H1 (cell line): ENCODE measurements around the gene HDAC3. TPM values are rescaled to one million over a fixed set of nuclear protein-coding genes. Genes with fewer than 3 reads are reported as not detected.

Experiments used
- CTCF ChIA-PET: fragments of 300-600 bp; sonication (Branson Sonifier 250); formaldehyde crosslinking; loops from one replicate; lab custom pipeline; 2021; ENCODE audit not compliant: partially characterized antibody; lab: Charles Lee
- POLR2A ChIA-PET: fragments of 300-600 bp; sonication (Branson Sonifier 250); formaldehyde crosslinking; loops from one replicate; lab custom pipeline; 2021; ENCODE audit warnings: inconsistent platforms; ENCODE audit not compliant: partially characterized antibody; lab: Charles Lee
- DNase-seq, 2 experiments: peaks; one replicate each; pipeline versions ENCODE4 v3.0.0 to v3.0.0-alpha.2; 2010 to 2022; ENCODE audit warnings: low spot score in 2 of 2, low read depth in 1 of 2, mixed read lengths in 1 of 2
- FAIRE-seq: peaks from 2 replicates; lab custom pipeline; 2011; peaks lifted over from hg19 to GRCh38; lab: Jason Lieb, UNC
- H2AFZ ChIP-seq: 2 replicates; pipeline ENCODE4 v1.8.1; 2012; ENCODE audit warnings: low read length, inconsistent platforms
- H2AK5ac ChIP-seq: 2 replicates; pipeline ENCODE4 v1.6.1; 2013; ENCODE audit warnings: low read depth, low read length
- H2BK120ac ChIP-seq: replicated peaks from 2 replicates; pipeline ENCODE3; 2013; ENCODE audit warnings: low read depth, low read length, inconsistent platforms
- H2BK12ac ChIP-seq: 2 replicates; pipeline ENCODE4 v1.6.1; 2013; ENCODE audit warnings: low read depth, low read length
- H2BK15ac ChIP-seq: 2 replicates; pipeline ENCODE4 v1.6.1; 2013; ENCODE audit warnings: low read length
- H2BK20ac ChIP-seq: 2 replicates; pipeline ENCODE4 v1.6.1; 2013; ENCODE audit warnings: low read length
- H2BK5ac ChIP-seq: 2 replicates; pipeline ENCODE4 v1.6.1; 2013; ENCODE audit warnings: low read depth, low read length
- H3K14ac ChIP-seq: 2 replicates; pipeline ENCODE4 v1.6.1; 2013; ENCODE audit warnings: inconsistent platforms; ENCODE audit not compliant: insufficient read length
- H3K18ac ChIP-seq: 2 replicates; pipeline ENCODE4 v1.6.1; 2013; ENCODE audit warnings: low read length; ENCODE audit errors: extremely low read depth
- H3K23ac ChIP-seq: 2 replicates; pipeline ENCODE4 v1.6.1; 2013; ENCODE audit warnings: inconsistent platforms; ENCODE audit not compliant: insufficient read length
- H3K23me2 ChIP-seq: 2 replicates; pipeline ENCODE4 v1.6.1; 2013; ENCODE audit warnings: low read depth, low read length
- H3K27ac ChIP-seq: 2 replicates; pipeline ENCODE4 v1.6.1; 2011; ENCODE audit warnings: low read depth, low read length, inconsistent platforms
- H3K27me3 ChIP-seq, 4 experiments: replicated peaks in 1 of 4; 1 replicate in 1 of 4; 2 replicates in 3 of 4; pipeline versions ENCODE4 v1.6.1 to v1.8.1; 2011 to 2013; ENCODE audit warnings: low read length in 3 of 4, mild to moderate bottlenecking in 3 of 4, inconsistent platforms in 2 of 4, mixed read lengths in 2 of 4, moderate library complexity in 1 of 4; ENCODE audit not compliant: control insufficient read depth in 3 of 4, insufficient read depth in 3 of 4; ENCODE audit errors: extremely low read depth in 1 of 4
- H3K36me3 ChIP-seq, 4 experiments: 2 replicates each; pipeline versions ENCODE4 v1.6.1 to v1.8.1; 2011 to 2013; ENCODE audit warnings: mild to moderate bottlenecking in 4 of 4, low read length in 3 of 4, moderate library complexity in 2 of 4, control low read depth in 1 of 4, inconsistent platforms in 1 of 4; ENCODE audit not compliant: insufficient read depth in 4 of 4, control insufficient read depth in 2 of 4
- H3K4ac ChIP-seq: replicated peaks from 2 replicates; pipeline ENCODE3; 2013; ENCODE audit warnings: low read length, low read depth, mixed read lengths, inconsistent platforms; ENCODE audit not compliant: insufficient read length
- H3K4me1 ChIP-seq, 4 experiments: replicated peaks in 1 of 4; 1 replicate in 1 of 4; 2 replicates in 3 of 4; pipeline versions ENCODE4 v1.6.1 to v1.8.1; 2011 to 2013; ENCODE audit warnings: low read length in 3 of 4, inconsistent platforms in 2 of 4, mixed read lengths in 1 of 4; ENCODE audit not compliant: insufficient read depth in 4 of 4, control insufficient read depth in 3 of 4
- H3K4me2 ChIP-seq, 2 experiments: 2 replicates each; pipeline versions ENCODE4 v1.6.1 to v1.8.1; 2011 to 2013; ENCODE audit warnings: low read depth in 2 of 2, low read length in 2 of 2, control low read depth in 1 of 2, inconsistent platforms in 1 of 2, mild to moderate bottlenecking in 1 of 2; ENCODE audit not compliant: insufficient read depth in 1 of 2
- H3K4me3 ChIP-seq, 4 experiments: fragments of 200-600, 300-600 bp in 1 of 4; sonication (generic), shearing (Covaris generic), sonication (Bioruptor Twin) in 1 of 4; 2 replicates each; pipeline versions ENCODE4 v1.5.1 to v1.8.1; 2011 to 2016; ENCODE audit warnings: low read length in 4 of 4, low read depth in 3 of 4, control low read depth in 2 of 4, inconsistent platforms in 2 of 4, mild to moderate bottlenecking in 2 of 4, mixed read lengths in 1 of 4, moderate library complexity in 1 of 4; ENCODE audit not compliant: insufficient read depth in 2 of 4; ENCODE audit errors: extremely low read depth in 1 of 4
- H3K56ac ChIP-seq: replicated peaks from 2 replicates; pipeline ENCODE3; 2013; ENCODE audit warnings: low read depth, mild to moderate bottlenecking, mixed read lengths, low read length, inconsistent platforms; ENCODE audit not compliant: insufficient read length
- H3K79me1 ChIP-seq: 2 replicates; pipeline ENCODE4 v1.6.1; 2013; ENCODE audit warnings: low read depth, low read length, control low read depth
- H3K79me2 ChIP-seq, 2 experiments: 2 replicates each; pipeline versions ENCODE4 v1.6.1 to v1.8.1; 2012 to 2013; ENCODE audit warnings: low read length in 2 of 2, mild to moderate bottlenecking in 2 of 2, inconsistent platforms in 1 of 2; ENCODE audit not compliant: insufficient read depth in 2 of 2, control insufficient read depth in 1 of 2
- H3K9ac ChIP-seq, 4 experiments: replicated peaks in 1 of 4; 1 replicate in 1 of 4; 2 replicates in 3 of 4; pipeline versions ENCODE4 v1.6.1 to v1.8.1; 2011 to 2013; ENCODE audit warnings: low read depth in 3 of 4, low read length in 3 of 4, control low read depth in 2 of 4, mild to moderate bottlenecking in 2 of 4, moderate library complexity in 2 of 4, inconsistent platforms in 1 of 4; ENCODE audit errors: extremely low read depth in 1 of 4
- H3K9me3 ChIP-seq, 2 experiments: 2 replicates each; pipeline versions ENCODE4 v1.6.1 to v1.8.1; 2012 to 2013; ENCODE audit warnings: mild to moderate bottlenecking in 2 of 2, moderate library complexity in 2 of 2, control low read depth in 1 of 2, inconsistent platforms in 1 of 2, low read depth in 1 of 2, low read length in 1 of 2, mixed read lengths in 1 of 2; ENCODE audit not compliant: insufficient read depth in 2 of 2
- H4K20me1 ChIP-seq, 2 experiments: replicated peaks in 1 of 2; 2 replicates each; pipeline versions ENCODE3 to v1.8.1; 2011 to 2013; ENCODE audit warnings: inconsistent platforms in 2 of 2, low read length in 2 of 2, mild to moderate bottlenecking in 1 of 2; ENCODE audit not compliant: insufficient read depth in 2 of 2, control insufficient read depth in 1 of 2
- H4K5ac ChIP-seq: 2 replicates; pipeline ENCODE4 v1.6.1; 2013; ENCODE audit warnings: low read length, low read depth, mixed read lengths, inconsistent platforms; ENCODE audit not compliant: insufficient read length
- H4K8ac ChIP-seq: 2 replicates; pipeline ENCODE4 v1.8.0; 2013; ENCODE audit warnings: mild to moderate bottlenecking, moderate library complexity, low read length, inconsistent platforms; ENCODE audit not compliant: insufficient read depth; ENCODE audit errors: extremely low read depth
- H4K91ac ChIP-seq: replicated peaks from 2 replicates; pipeline ENCODE3; 2013; ENCODE audit warnings: low read length, mixed read lengths, inconsistent platforms; ENCODE audit not compliant: insufficient read length
- ASH2L ChIP-seq: fragments of 200-600, 300-600 bp; sonication (generic); IDR thresholded peaks from one replicate; pipeline ENCODE4 v1.7.1; 2017; ENCODE audit warnings: low read length
- BRCA1 ChIP-seq: IDR thresholded peaks from 2 replicates; pipeline ENCODE4 v1.6.1; 2012; ENCODE audit warnings: low read depth, low read length, improper control_type of control experiment
- CHD1 ChIP-seq: IDR thresholded peaks from 2 replicates; pipeline ENCODE4 v1.6.1; 2012; ENCODE audit warnings: low read depth, low read length, improper control_type of control experiment
- FOSL1 ChIP-seq: IDR thresholded peaks from 2 replicates; pipeline ENCODE4 v1.6.1; 2011; ENCODE audit warnings: mild to moderate bottlenecking, low read depth, low read length, moderate library complexity; ENCODE audit not compliant: insufficient read depth
- GABPA ChIP-seq: IDR thresholded peaks from 2 replicates; pipeline ENCODE4 v1.6.1; 2011; ENCODE audit warnings: mild to moderate bottlenecking, low read length, moderate library complexity, borderline replicate concordance; ENCODE audit not compliant: insufficient read depth
- HDAC2 ChIP-seq, 2 experiments: fragments of 300-600 bp in 1 of 2; sonication (generic) in 1 of 2; IDR thresholded peaks; 2 replicates each; pipeline ENCODE4 v1.6.1; 2011 to 2012; ENCODE audit warnings: low read depth in 2 of 2, low read length in 2 of 2, mild to moderate bottlenecking in 2 of 2, moderate library complexity in 2 of 2, borderline replicate concordance in 1 of 2, inconsistent platforms in 1 of 2
- NRF1 ChIP-seq: IDR thresholded peaks from 2 replicates; pipeline ENCODE4 v1.6.1; 2011; ENCODE audit warnings: mild to moderate bottlenecking, low read depth, low read length, improper control_type of control experiment
- RBBP5 ChIP-seq: IDR thresholded peaks from 2 replicates; pipeline ENCODE4 v1.7.1; 2012; ENCODE audit warnings: low read depth, mild to moderate bottlenecking, inconsistent platforms, low read length, moderate library complexity, borderline replicate concordance
- SIN3A ChIP-seq, 2 experiments: IDR thresholded peaks in 1 of 2; conservative IDR thresholded peaks in 1 of 2; 2 replicates each; pipeline ENCODE4 v1.6.1; 2011 to 2012; ENCODE audit warnings: low read length in 2 of 2, improper control_type of control experiment in 1 of 2, low read depth in 1 of 2, mild to moderate bottlenecking in 1 of 2
- TAF1 ChIP-seq: IDR thresholded peaks from 2 replicates; pipeline ENCODE4 v1.6.1; 2011; ENCODE audit warnings: mild to moderate bottlenecking, low read depth, low read length
- WGBS, 2 experiments: shearing (Covaris generic) in 1 of 2; methylation state at CpG; one replicate each; pipeline versions ENCODE4 v1.1.6 to v1.1.7; 2013 to 2015; ENCODE audit warnings: low lambda C conversion rate in 2 of 2, mixed read lengths in 2 of 2, inconsistent platforms in 1 of 2, low coverage in 1 of 2, missing lambda C conversion rate in 1 of 2; ENCODE audit not compliant: insufficient replicate concordance in 2 of 2, insufficient coverage in 1 of 2, insufficient read length in 1 of 2; ENCODE audit errors: extremely low coverage in 1 of 2, missing lambda C conversion rate in 1 of 2; 5-methylcytosine and 5-hydroxymethylcytosine counted together
- polyA plus RNA-seq, 7 experiments: library from polyadenylated mRNA; depleted of rRNA in 3 of 7; stranded (reverse) in 5 of 7; unstranded in 2 of 7; fragments of >200 nt in 5 of 7; fragments of 200-250 nt in 2 of 7; gene quantifications; 1 replicate in 5 of 7; 2 replicates in 1 of 7; 4 replicates in 1 of 7; pipeline versions ENCODE4 v1.2.1 to v1.2.3, GENCODE V29; 2011 to 2013; ENCODE audit warnings: missing spikeins in 2 of 7, mixed read lengths in 2 of 7
- total RNA-seq: library from RNA; stranded (reverse); fragmentation: NEBNext Ultra II Directional; extraction: Animal tissue kit (Norgen Biotek cat#: 25700); gene quantifications from 2 replicates; pipeline ENCODE4 v1.2.1, GENCODE V29; 2021

Gene HDAC3
- total and polyA plus RNA-seq, 2 of the 8 experiments (the other 6 are each of a cell fraction or from before 2014, with no cell fraction given) = 99.0 to 120 TPM

DNA sequence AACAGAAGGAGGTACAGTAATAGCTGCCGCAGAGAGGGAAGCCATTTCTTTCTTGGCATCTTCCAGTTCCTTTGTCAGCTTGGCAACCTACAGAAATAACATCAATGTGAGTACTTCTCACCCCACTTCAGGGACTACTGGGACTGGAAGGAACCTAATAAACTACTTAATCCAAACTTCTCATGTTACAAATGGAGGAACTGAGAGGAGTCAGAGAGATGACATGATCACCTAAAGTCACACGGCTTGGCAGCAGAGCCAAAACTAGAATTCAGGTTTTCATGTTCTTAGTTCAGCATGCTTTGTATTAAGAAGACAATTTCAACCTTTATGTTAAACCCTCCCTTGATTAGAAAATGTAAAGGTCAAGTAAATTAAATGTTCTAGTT is 62.5 kb downstream of the HDAC3 start:
- Histone ChIP-seq H4K20me1 (no peaks in the 10 kb centered on the region), H3K4me2 (no peak overlapping the region), H3K36me3 (peaks cover 17 to 69% (median 60%) of the 10 kb centered on the region in 4 experiments), H4K8ac (no peak overlapping the region), H3K79me1 (no peaks in the 10 kb centered on the region), H3K23me2 (no peaks in the 10 kb centered on the region), H3K9me3 (no peaks in the 10 kb centered on the region), H3K27ac (no peak overlapping the region), H3K56ac (no peak overlapping the region), H3K14ac (no peak overlapping the region), H2BK20ac (no peak overlapping the region), H3K27me3 (no peaks in the 10 kb centered on the region), H4K5ac (no peak overlapping the region), H2BK5ac (no peak overlapping the region), H3K23ac (no peak overlapping the region), H2AFZ (no peak overlapping the region), H3K4me1 (no peaks in the 10 kb centered on the region), H2BK120ac (no peak overlapping the region), H3K4ac (no peak overlapping the region), H4K91ac (no peak overlapping the region), H2AK5ac (no peak overlapping the region), H3K79me2 (no peaks in the 10 kb centered on the region), H3K18ac (no peak overlapping the region), H3K9ac (no peak overlapping the region), H2BK12ac (no peak overlapping the region), H2BK15ac (no peak overlapping the region), H3K4me3 (no peak overlapping the region)
- POLR2A ChIA-PET = no interaction called here
- no peak for TF ChIP-seq BRCA1
- TF ChIP-seq FOSL1 = no peak
- no peak for TF ChIP-seq RBBP5
- TF ChIP-seq SIN3A (conservative IDR thresholded peaks at IDR 0.05 in 1 of 2, IDR thresholded peaks at IDR 0.05 in 1 of 2; ENCODE audit: low read depth in 1 of 2, low read length in 2 of 2) = no peak
- TF ChIP-seq HDAC2 (IDR thresholded peaks at IDR 0.05; ENCODE audit: borderline replicate concordance in 1 of 2, low read depth in 2 of 2, low read length in 2 of 2) = no peak
- TF ChIP-seq NRF1 = no peak
- TF ChIP-seq GABPA = no peak
- TF ChIP-seq TAF1 = no peak
- TF ChIP-seq CHD1 = no peak
- TF ChIP-seq ASH2L = no peak
- 50% methylated on average over 2 of the region's 2 CpGs; no CpG with 5 or more reads in 1 of the 2 experiments for WGBS, 2 experiments
- FAIRE-seq = no peak
- CTCF ChIA-PET = interaction anchor here (0.6 to 1.4 kb wide), 2 partner anchors 8 to 20 kb away, joined by 3 to 6 read pairs; no protein-coding TSS in a partner anchor
- DNase-seq = no peak
